ENCODE results near the gene METRNL. TPM values are rescaled to one million over a fixed set of nuclear protein-coding genes. Genes with fewer than 3 reads are reported as not detected.

METRNL gene
- total RNA-seq, 1 donor from 2014 or later = 156 TPM

DNA sequence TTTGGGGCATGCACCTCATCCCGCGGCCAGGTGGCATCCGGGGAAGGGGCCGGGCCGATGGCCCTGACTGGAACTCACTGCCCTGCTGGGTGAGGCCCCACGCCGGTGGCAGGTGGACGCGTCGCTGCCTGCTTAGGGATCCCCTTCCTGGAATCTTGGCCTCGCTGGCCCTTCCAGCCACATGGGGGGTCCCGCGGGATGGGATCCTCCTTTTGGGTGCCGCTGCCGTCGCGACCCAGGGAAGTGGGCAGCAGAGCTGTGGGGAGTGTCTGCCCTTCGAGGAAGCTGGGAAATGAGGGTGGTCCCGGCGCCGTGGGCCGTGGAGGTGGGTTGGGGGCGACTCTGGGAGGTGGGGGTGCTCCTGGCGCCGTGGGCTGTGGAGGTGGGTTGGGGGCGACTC is 12.8 kb downstream of the METRNL start:
- intact Hi-C loops (cut with DNase I) = no loop called here
- DNase-seq (ENCODE audit: extremely low spot score in 2 of 2) = no peak
- peaks cover 65% of the 10 kb centered on the region for H3K4me1 ChIP-seq
- H3K4me3 ChIP-seq = peak overlapping the region in 1 of 2 donors; percentile 20
- no peak for TF ChIP-seq POLR2AphosphoS5 (IDR thresholded peaks at IDR 0.05; ENCODE audit: insufficient read depth in 1 of 2, low read depth in 1 of 2)
- H3K27me3 ChIP-seq = no peaks in the 10 kb centered on the region
- peaks cover 0 to 43% of the 10 kb centered on the region in 2 donors for H3K36me3 ChIP-seq
- H3K9me3 ChIP-seq = no peaks in the 10 kb centered on the region
- peak overlapping the region; percentile 84 for H3K27ac ChIP-seq

DNA sequence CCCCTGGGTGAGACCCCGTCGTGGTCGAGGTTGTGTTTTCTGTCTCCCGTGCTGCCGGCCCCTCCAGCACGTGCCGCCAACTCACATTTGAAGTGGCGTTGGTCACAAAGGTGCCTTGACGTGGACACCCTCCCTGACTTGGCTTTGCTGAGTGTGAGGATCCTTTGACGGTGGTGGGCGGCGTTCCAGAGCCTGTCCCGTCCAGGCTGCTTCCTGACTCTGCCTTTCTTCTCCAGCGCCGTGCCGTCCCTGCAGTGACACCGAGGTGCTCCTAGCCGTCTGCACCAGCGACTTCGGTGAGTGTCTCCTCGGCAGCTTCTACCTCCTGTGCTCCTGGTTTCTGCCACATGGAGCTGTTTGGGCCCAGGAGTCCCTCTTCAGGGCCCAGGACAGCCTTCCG is 13.5 kb downstream of the METRNL start:
- Histone ChIP-seq H3K4me3 (no peak overlapping the region), H3K27ac (peak overlapping the region; percentile 84), H3K9me3 (no peaks in the 10 kb centered on the region), H3K27me3 (no peaks in the 10 kb centered on the region), H3K4me1 (peaks cover 65% of the 10 kb centered on the region), H3K36me3 (peaks cover 0 to 43% of the 10 kb centered on the region in 2 donors)
- TF ChIP-seq, protein P1, sequence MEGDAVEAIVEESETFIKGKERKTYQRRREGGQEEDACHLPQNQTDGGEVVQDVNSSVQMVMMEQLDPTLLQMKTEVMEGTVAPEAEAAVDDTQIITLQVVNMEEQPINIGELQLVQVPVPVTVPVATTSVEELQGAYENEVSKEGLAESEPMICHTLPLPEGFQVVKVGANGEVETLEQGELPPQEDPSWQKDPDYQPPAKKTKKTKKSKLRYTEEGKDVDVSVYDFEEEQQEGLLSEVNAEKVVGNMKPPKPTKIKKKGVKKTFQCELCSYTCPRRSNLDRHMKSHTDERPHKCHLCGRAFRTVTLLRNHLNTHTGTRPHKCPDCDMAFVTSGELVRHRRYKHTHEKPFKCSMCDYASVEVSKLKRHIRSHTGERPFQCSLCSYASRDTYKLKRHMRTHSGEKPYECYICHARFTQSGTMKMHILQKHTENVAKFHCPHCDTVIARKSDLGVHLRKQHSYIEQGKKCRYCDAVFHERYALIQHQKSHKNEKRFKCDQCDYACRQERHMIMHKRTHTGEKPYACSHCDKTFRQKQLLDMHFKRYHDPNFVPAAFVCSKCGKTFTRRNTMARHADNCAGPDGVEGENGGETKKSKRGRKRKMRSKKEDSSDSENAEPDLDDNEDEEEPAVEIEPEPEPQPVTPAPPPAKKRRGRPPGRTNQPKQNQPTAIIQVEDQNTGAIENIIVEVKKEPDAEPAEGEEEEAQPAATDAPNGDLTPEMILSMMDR (IDR thresholded peaks at IDR 0.05) = no peak
- TF ChIP-seq POLR2A (IDR thresholded peaks at IDR 0.05) (no peak), POLR2AphosphoS5 (IDR thresholded peaks at IDR 0.05; ENCODE audit: insufficient read depth in 1 of 2, low read depth in 1 of 2) (no peak)
- intact Hi-C loops (cut with DNase I) = no loop called here
- no peak for DNase-seq (ENCODE audit: extremely low spot score in 2 of 2)

DNA sequence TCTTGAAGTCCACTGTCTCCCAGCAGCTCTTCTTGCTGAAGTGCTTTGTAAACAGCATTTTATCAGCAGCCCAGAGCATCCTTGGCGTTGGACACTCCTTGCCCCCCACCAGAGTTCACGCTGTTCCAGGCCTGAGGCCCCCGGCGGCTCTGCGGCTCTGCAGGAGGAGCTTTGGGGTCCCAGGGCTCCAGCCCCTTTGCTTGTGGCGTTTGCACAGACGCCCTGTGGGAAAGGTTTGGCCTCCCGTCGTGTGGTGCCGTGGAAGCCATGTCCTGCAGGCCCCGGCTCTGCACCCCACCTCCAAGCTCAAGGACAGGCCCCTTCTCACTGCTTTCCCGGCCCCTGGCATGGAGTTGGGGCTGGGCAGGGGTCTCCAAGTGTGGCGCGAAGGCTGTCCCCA is 14.1 kb downstream of the METRNL start:
- Histone ChIP-seq H3K4me3 (no peak overlapping the region), H3K27me3 (no peaks in the 10 kb centered on the region), H3K4me1 (peaks cover 65% of the 10 kb centered on the region), H3K36me3 (peaks cover 0 to 37% of the 10 kb centered on the region in 2 donors), H3K27ac (peak overlapping the region; percentile 84), H3K9me3 (no peaks in the 10 kb centered on the region)
- intact Hi-C loops (cut with DNase I) = no loop called here
- DNase-seq (ENCODE audit: extremely low spot score in 2 of 2) = no peak
- TF ChIP-seq, protein P1 (IDR thresholded peaks at IDR 0.05) = no peak
- no peak for TF ChIP-seq POLR2A (IDR thresholded peaks at IDR 0.05)
- TF ChIP-seq POLR2AphosphoS5 (IDR thresholded peaks at IDR 0.05; ENCODE audit: insufficient read depth in 1 of 2, low read depth in 1 of 2) = no peak

DNA sequence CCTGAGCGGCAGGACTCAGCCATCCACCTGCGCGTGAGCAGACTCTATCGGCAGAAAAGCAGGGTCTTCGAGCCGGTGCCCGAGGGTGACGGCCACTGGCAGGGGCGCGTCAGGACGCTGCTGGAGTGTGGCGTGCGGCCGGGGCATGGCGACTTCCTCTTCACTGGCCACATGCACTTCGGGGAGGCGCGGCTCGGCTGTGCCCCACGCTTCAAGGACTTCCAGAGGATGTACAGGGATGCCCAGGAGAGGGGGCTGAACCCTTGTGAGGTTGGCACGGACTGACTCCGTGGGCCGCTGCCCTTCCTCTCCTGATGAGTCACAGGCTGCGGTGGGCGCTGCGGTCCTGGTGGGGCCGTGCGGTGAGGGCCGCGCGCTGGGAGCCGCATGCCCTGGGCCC is 14.9 kb downstream of the METRNL start:
- Histone ChIP-seq H3K4me1 (peaks cover 65% of the 10 kb centered on the region), H3K36me3 (peaks cover 0 to 37% of the 10 kb centered on the region in 2 donors)

DNA sequence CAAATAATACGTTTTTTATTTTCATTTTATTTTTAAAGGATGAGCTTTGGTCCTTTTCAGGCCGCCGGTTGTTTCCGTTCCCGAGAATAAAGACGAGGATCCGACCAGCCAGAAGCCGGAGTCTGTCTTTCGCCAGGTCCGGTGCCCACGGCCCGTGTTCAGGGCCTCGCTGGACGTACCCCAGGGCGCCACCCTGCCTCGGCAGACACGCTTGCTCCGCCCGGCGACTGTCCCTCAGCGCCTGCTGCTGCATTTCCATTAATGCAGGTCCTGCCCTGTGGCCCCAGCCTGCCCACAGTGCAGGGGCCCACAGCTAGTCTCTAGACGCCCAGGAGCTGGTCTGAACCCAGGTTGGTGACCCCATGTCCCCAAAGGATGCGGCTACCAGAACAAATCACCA is 15.6 kb downstream of the METRNL start:
- Histone ChIP-seq H3K36me3 (peaks cover 0 to 37% of the 10 kb centered on the region in 2 donors), H3K4me1 (peaks cover 65% of the 10 kb centered on the region), H3K27me3 (no peaks in the 10 kb centered on the region), H3K9me3 (no peaks in the 10 kb centered on the region), H3K4me3 (no peak overlapping the region), H3K27ac (no peak overlapping the region)
- TF ChIP-seq, protein P1 (IDR thresholded peaks at IDR 0.05) = no peak
- no peak for TF ChIP-seq POLR2AphosphoS5 (IDR thresholded peaks at IDR 0.05; ENCODE audit: insufficient read depth in 1 of 2, low read depth in 1 of 2)
- no peak for TF ChIP-seq POLR2A (IDR thresholded peaks at IDR 0.05)
- intact Hi-C loops (cut with DNase I) = no loop called here
- no peak for DNase-seq (ENCODE audit: extremely low spot score in 2 of 2)

More for the DNA sequence above, 14.9 kb downstream of the METRNL start:
- no peak overlapping the region for H3K27ac ChIP-seq
- TF ChIP-seq, protein P1 (IDR thresholded peaks at IDR 0.05) = no peak
- no peak for TF ChIP-seq POLR2A (IDR thresholded peaks at IDR 0.05)
- TF ChIP-seq POLR2AphosphoS5 (IDR thresholded peaks at IDR 0.05; ENCODE audit: insufficient read depth in 1 of 2, low read depth in 1 of 2) = peak in 1 of 2 donors; percentile 25
- no peak overlapping the region for H3K4me3 ChIP-seq
- H3K9me3 ChIP-seq = no peaks in the 10 kb centered on the region
- intact Hi-C loops (cut with DNase I) = no loop called here
- no peaks in the 10 kb centered on the region for H3K27me3 ChIP-seq
- DNase-seq (ENCODE audit: extremely low spot score in 2 of 2) = no peak
